T-helper 1 cell treated with Interleukin-12 subunit alpha and Interleukin-12 subunit beta and Interleukin-4 antibody, amounts not matched to agents 30 μg/mL and 1 μg/mL, for 36 hours (primary cell): ENCODE data around the gene C2CD5.
"Not testable (repeated sequence)": the region's sequence is repeated elsewhere in the genome, so short reads cannot be mapped to it uniquely, and the experiment has no call there.

Experiments
- H3K27ac Mint-ChIP-seq: one replicate; pipeline ENCODE4 v1.8.0; 2021; ENCODE audit warnings: mild to moderate bottlenecking, mixed read lengths
- H3K27me3 Mint-ChIP-seq: one replicate; pipeline ENCODE4 v1.8.0; 2021; ENCODE audit warnings: low read depth, mixed read lengths
- H3K36me3 Mint-ChIP-seq: one replicate; pipeline ENCODE4 v1.8.0; 2021; ENCODE audit warnings: low read depth, mixed read lengths
- H3K4me1 Mint-ChIP-seq: one replicate; pipeline ENCODE4 v1.8.0; 2021; ENCODE audit warnings: low read depth, mixed read lengths
- H3K4me3 Mint-ChIP-seq: one replicate; pipeline ENCODE4 v1.8.0; 2021; ENCODE audit warnings: mild to moderate bottlenecking, moderate library complexity, mixed read lengths
- H3K9me3 Mint-ChIP-seq: one replicate; pipeline ENCODE4 v1.8.0; 2021; ENCODE audit warnings: mixed read lengths

Gene C2CD5

DNA sequence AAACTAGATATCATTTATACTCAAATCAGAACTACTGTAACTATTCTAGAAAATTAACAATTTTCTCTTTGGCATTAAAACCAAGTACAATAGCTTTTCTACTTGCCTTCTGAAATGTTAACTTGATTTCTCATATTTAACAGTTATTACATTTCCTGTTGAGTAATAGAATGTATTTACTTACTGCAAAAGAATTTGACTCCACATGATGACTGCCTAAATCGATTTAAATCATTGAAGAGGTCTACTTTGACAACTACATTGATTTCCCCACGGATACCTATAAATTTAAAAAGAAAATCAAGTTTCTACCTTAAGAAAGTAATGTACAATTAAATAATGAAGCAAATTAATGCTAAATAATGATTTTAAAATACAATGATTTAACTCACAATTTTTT is 18.9 kb downstream of the C2CD5 start:
- Mint-ChIP-seq H3K9me3 (no peaks in the 10 kb centered on the region), H3K36me3 (peaks cover 14% of the 10 kb centered on the region), H3K27ac (no peak overlapping the region), H3K4me3 (no peak overlapping the region), H3K27me3 (no peaks in the 10 kb centered on the region), H3K4me1 (no peaks in the 10 kb centered on the region)

DNA sequence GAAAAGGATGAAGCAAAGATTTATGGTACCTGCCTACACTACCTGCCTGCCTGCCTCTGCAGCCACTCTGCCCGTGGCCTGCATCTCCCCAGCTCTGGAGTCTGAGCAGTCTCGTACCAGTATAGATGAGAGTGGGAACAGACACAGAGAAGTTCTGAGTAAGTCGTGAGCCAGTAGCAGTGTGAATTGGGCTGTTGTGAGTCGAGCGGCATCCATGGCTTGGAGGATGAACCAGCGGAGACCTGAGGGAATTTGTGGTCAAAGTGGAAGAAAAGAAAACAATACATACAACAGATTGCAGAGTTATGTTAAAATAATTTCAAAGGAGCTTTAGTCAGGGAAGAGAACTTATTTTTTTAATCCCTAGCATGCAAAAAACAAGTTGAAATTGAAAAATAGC is 25.3 kb downstream of the C2CD5 start:
- Mint-ChIP-seq H3K27me3 (no peaks in the 10 kb centered on the region), H3K27ac (no peak overlapping the region), H3K36me3 (peaks cover 26% of the 10 kb centered on the region), H3K4me1 (peaks cover 3% of the 10 kb centered on the region), H3K9me3 (no peaks in the 10 kb centered on the region), H3K4me3 (no peak overlapping the region)

DNA sequence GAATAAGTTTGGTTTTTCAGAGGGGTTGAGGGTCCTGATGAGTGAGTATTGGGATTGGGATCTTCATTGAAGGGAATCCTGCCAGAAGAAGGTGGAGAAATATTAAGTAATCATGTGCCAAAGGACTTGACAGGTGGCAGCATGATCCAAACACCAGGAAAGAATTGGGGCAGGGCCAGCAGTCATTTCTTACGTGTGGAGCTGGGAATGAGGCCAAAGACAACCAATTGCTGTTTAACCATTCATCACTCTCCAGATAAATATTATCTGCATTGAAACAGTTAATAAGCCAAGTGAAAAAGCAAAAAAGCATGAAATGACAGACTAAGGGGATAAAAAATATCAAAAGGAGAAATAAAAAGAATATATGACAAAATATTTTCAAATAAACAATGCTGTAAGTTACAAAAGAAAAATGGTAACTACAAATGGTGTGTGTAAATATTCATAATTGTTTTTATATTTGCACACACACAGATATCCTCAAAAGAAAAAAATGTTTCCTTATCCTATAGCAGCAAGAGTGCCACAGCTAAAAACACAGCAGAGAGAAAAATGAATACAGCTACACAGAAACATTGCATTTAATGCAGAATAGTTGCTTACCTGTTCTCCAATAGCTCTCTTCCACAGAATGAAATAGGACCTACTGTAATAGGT is 26.2 kb downstream of the C2CD5 start:
- no peak overlapping the region for H3K27ac Mint-ChIP-seq
- H3K4me1 Mint-ChIP-seq, result peaks cover 3% of the 10 kb centered on the region
- H3K36me3 Mint-ChIP-seq, result peaks cover 22% of the 10 kb centered on the region
- no peak overlapping the region for H3K4me3 Mint-ChIP-seq
- H3K9me3 Mint-ChIP-seq, result no peaks in the 10 kb centered on the region
- no peaks in the 10 kb centered on the region for H3K27me3 Mint-ChIP-seq

DNA sequence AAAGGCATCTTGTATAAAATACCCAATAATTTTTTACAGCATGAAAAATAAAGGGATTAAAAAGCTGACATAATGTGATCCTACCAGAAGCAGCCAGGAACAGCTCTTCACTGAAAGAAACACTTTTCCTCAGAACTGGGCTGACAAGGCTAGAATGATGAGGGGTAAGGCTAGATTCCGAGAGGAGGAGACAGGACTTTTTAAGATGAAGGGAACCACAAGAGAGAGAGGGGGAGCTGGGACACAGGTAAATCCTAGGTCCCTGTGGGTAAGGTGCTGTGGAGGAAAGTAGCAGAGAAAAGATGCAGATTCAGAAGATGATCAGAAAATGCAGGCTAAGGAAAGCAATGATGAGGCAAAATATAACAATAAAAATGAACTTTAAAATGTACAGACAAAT is 29.5 kb downstream of the C2CD5 start:
- H3K27ac Mint-ChIP-seq, result no peak overlapping the region
- peaks cover 18% of the 10 kb centered on the region for H3K36me3 Mint-ChIP-seq
- no peaks in the 10 kb centered on the region for H3K27me3 Mint-ChIP-seq

DNA sequence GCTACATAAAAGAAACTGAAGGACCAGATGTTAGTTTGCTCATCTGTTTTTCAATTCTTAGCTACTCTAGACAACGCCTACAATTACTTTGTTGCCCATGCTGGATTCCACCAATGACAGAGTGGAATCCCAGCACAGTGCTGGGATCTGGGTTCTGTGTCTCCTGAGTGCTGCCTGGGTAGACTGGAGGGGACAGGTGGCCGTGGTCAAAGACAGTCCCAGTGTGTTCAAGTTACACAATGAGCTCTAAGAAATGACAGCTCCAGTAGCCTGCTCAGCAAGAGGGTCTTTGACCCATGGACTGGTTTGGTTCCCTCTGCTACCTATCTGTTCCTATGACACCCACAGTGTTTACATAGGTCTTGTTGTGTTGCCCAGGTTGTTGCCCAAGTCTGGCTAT is 38.5 kb downstream of the C2CD5 start:
- Mint-ChIP-seq H3K4me3 (no peak overlapping the region), H3K27ac (no peak overlapping the region), H3K27me3 (no peaks in the 10 kb centered on the region), H3K36me3 (peaks cover 12% of the 10 kb centered on the region), H3K4me1 (no peaks in the 10 kb centered on the region), H3K9me3 (no peaks in the 10 kb centered on the region)

More for the DNA sequence above, 29.5 kb downstream of the C2CD5 start:
- H3K4me1 Mint-ChIP-seq, result peaks cover 3% of the 10 kb centered on the region
- no peak overlapping the region for H3K4me3 Mint-ChIP-seq
- H3K9me3 Mint-ChIP-seq, result no peaks in the 10 kb centered on the region

DNA sequence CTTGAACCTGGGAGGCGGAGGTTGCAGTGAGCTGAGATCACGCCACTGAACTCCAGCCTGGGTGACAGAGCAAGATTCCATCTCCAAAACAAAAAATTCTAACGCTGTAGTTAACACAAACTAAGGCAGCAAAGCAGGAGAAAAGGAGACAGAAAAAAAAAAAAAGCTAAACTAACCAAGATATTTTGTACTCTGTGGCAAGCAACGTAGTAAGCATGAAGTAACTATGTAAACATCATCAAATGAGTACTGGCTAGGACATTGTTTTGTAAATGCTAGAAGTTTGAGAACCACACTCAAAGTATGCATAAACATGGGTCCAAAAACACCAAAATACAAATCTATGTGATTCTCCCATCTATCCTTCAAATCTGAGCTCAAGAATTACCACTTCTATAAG is 44.2 kb downstream of the C2CD5 start:
- Mint-ChIP-seq H3K27ac (no peak overlapping the region), H3K36me3 (peaks cover 9% of the 10 kb centered on the region), H3K27me3 (no peaks in the 10 kb centered on the region), H3K9me3 (no peaks in the 10 kb centered on the region), H3K4me3 (no peak overlapping the region), H3K4me1 (no peaks in the 10 kb centered on the region)

DNA sequence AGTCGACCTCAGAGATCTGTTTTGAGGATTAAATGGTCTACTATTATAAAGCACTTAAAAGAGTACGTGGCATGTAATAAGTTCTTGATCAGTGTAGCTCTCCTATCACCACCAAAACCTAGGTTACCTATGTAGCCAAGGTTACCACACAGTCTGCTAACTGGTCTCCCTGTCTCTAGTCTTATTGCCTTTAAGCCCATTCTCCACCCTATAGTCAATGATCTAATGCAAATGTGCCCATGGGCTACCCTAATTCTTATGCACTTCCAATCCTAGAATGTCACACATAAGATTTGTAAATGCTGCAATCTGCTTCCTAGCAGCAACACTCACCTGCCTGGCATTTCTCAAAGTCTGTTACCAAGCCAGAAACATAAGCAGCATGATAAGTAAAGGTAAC is 44.9 kb downstream of the C2CD5 start:
- H3K4me3 Mint-ChIP-seq, result no peak overlapping the region
- H3K27ac Mint-ChIP-seq, result no peak overlapping the region
- no peaks in the 10 kb centered on the region for H3K4me1 Mint-ChIP-seq
- H3K36me3 Mint-ChIP-seq, result peaks cover 6% of the 10 kb centered on the region
- no peaks in the 10 kb centered on the region for H3K27me3 Mint-ChIP-seq
- no peaks in the 10 kb centered on the region for H3K9me3 Mint-ChIP-seq

DNA sequence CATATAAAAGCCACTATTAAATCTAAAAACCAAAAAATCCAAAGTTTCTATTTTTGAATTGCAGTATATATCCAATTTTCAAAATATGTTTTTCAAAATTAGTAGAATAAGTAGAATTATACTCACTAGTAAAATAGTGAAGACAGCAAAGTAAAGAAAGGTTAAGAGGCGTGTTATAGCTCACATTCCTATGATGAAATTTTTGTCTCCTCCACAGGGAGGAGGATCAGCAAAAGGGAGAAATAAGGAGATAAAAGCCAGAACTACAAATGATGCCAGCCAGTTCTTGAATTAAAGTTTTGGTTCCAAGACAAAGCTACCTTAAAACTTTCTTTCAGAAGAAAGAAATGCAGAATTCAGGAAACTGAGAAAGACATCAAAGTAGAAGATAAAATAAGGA is 50.0 kb downstream of the C2CD5 start:
- Mint-ChIP-seq H3K4me3 (no peak overlapping the region), H3K27me3 (no peaks in the 10 kb centered on the region), H3K27ac (no peak overlapping the region), H3K36me3 (peaks cover 22% of the 10 kb centered on the region), H3K9me3 (no peaks in the 10 kb centered on the region), H3K4me1 (no peaks in the 10 kb centered on the region)

DNA sequence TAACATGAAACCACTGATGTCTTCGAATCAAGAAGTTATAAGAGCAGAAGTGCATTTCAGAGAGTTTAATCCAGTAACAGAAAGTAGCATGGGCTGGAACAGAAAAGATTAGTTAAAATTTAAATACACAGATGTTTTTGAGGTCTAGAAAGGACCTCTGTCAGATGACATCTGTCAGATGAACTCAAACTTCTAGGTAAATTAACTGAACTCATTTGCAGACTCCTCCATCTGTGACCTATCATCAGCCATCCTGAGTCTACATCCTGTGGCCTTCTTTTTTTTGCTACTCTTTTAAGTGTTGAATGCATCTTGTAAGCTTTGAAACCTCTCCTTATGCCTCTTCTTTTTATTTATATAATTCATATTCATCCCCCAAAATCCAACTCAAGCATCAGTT is 53.3 kb downstream of the C2CD5 start:
- H3K4me3 Mint-ChIP-seq, result no peak overlapping the region
- no peak overlapping the region for H3K27ac Mint-ChIP-seq
- H3K27me3 Mint-ChIP-seq, result no peaks in the 10 kb centered on the region
- no peaks in the 10 kb centered on the region for H3K9me3 Mint-ChIP-seq
- H3K36me3 Mint-ChIP-seq, result peaks cover 29% of the 10 kb centered on the region
- no peaks in the 10 kb centered on the region for H3K4me1 Mint-ChIP-seq

DNA sequence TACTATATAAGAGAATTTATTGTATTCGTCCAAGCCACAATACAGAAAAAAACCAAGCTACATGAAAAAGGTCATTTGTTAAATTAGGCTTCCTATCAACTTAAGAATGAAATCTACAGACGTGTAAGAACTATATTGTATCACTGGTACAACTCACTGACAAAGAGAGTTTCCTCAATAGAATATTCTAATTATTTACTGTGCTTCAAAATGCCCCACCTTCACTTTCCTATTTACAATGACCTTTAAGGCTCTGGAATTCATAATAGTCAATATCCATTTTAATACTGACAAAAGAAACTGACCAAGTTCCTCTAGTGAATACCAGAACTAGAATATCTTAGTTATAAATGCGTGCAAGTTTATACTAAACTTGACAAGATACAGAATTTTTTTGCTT is 55.9 kb downstream of the C2CD5 start:
- H3K9me3 Mint-ChIP-seq, result no peaks in the 10 kb centered on the region
- H3K36me3 Mint-ChIP-seq, result peaks cover 33% of the 10 kb centered on the region
- no peaks in the 10 kb centered on the region for H3K27me3 Mint-ChIP-seq
- no peak overlapping the region for H3K27ac Mint-ChIP-seq
- no peak overlapping the region for H3K4me3 Mint-ChIP-seq
- no peaks in the 10 kb centered on the region for H3K4me1 Mint-ChIP-seq

DNA sequence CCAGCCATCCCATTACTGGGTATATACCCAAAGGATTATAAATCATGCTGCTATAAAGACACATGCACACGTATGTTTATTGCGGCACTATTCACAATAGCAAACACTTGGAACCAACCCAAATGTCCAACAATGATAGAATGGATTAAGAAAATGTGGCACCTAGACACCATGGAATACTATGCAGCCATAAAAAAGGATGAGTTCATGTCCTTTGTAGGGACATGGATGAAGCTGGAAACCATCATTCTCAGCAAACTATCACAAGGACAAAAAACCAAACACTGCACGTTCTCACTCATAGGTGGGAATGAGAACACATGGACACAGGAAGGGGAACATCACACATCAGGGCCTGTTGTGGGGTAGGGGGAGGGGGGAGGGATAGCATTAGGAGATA is 56.7 kb downstream of the C2CD5 start:
- H3K4me1 Mint-ChIP-seq, H3K27ac Mint-ChIP-seq, H3K27me3 Mint-ChIP-seq, H3K4me3 Mint-ChIP-seq, H3K9me3 Mint-ChIP-seq: not testable (repeated sequence)
- H3K36me3 Mint-ChIP-seq, result peaks cover 36% of the 10 kb centered on the region

DNA sequence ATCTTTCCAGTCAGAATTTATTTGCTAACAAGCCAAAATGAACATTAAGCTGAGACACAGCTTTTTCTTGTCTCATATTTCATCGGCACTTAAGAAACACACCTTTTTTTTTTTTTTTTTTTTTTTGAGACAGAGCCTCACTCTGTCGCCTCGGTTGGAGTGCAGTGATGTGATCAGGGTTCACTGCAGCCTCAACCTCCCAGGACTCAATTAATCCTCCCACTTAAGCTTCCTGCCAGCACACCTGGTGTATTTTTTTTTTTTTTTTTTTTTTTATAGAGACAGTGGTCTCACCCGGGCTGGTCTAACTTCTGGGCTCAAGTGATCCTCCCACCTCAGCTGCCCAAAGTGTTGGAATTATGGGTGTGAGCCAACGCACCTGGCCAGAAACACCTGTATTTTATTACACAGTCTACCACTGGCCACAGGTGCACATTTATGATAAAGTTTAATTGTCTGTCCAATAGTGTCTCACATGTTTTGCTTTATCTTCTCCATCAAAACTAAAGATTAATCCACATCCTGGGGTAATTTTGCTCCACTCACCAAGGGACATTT is 62.7 kb downstream of the C2CD5 start:
- H3K36me3 Mint-ChIP-seq, result peaks cover 23% of the 10 kb centered on the region
- H3K4me3 Mint-ChIP-seq, result no peak overlapping the region
- H3K4me1 Mint-ChIP-seq, result peaks cover 5% of the 10 kb centered on the region
- no peak overlapping the region for H3K27ac Mint-ChIP-seq
- H3K9me3 Mint-ChIP-seq, result no peaks in the 10 kb centered on the region
- no peaks in the 10 kb centered on the region for H3K27me3 Mint-ChIP-seq

DNA sequence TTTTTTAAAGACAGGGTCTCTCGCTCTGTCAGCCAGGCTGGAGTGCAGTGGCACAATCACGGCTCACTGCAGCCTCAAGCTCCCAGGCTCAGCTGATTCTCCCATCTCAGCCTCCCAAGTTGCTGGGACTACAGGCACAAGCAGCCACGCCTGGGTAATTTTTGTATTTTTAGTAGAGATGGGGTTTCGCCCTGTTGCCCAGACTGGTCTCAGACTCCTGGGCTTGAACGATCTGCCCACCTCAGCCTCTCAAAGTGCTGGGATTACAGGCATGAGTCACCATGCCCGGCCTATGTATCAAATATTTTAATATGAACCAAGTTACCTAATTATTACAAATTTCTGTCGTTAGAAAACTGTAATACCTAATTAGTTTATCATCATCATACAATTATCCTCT is 63.5 kb downstream of the C2CD5 start:
- peaks cover 23% of the 10 kb centered on the region for H3K36me3 Mint-ChIP-seq
- H3K9me3 Mint-ChIP-seq, H3K4me1 Mint-ChIP-seq, H3K27me3 Mint-ChIP-seq, H3K27ac Mint-ChIP-seq, H3K4me3 Mint-ChIP-seq: not testable (repeated sequence)

DNA sequence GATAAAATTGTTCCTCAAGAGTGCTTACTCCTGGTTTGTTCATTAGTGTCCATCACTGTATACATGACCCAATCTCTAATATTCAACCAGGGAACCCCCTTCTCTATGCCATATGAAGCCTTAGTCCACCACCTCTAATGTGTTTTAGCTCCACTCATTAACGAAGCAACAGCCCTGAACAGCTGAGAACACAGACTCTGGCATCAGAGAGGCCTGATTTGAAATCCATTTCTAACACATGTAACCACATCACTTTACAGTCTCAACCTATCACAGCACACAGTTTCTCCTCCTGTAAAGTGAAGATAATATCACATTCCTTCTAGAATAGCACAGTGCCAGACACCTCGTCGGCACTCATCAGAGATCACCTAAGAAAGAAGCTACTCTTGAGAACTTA is 64.3 kb downstream of the C2CD5 start:
- H3K4me1 Mint-ChIP-seq, result peaks cover 5% of the 10 kb centered on the region
- H3K36me3 Mint-ChIP-seq, result peaks cover 23% of the 10 kb centered on the region

DNA sequence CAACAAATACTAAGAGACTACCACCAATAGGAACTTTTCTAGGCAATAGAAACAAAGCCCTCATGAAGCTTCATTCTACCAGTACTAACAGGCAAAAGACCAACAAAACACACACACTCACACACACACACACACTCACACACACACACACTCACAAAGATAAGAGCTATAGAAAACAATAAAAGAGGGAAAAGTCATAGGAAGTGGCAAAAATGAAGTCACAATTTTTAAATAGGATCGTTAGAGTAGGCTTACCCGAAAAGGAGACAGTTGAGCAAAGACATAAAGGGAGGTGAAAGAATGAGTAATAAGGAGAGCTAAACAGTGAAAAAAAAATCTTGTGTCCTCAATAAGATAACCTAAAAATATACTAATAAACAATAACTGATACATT is 66.5 kb downstream of the C2CD5 start:
- H3K4me1 Mint-ChIP-seq, result peaks cover 11% of the 10 kb centered on the region
- peaks cover 25% of the 10 kb centered on the region for H3K36me3 Mint-ChIP-seq
- no peak overlapping the region for H3K4me3 Mint-ChIP-seq
- peak overlapping the region; percentile 1 for H3K27ac Mint-ChIP-seq
- no peaks in the 10 kb centered on the region for H3K27me3 Mint-ChIP-seq
- no peaks in the 10 kb centered on the region for H3K9me3 Mint-ChIP-seq

More for the DNA sequence above, 64.3 kb downstream of the C2CD5 start:
- H3K9me3 Mint-ChIP-seq, result no peaks in the 10 kb centered on the region
- no peak overlapping the region for H3K27ac Mint-ChIP-seq
- H3K4me3 Mint-ChIP-seq, result no peak overlapping the region
- H3K27me3 Mint-ChIP-seq, result no peaks in the 10 kb centered on the region
